ENCODE measurements around the gene ERC2. TPM values are rescaled to one million over a fixed set of nuclear protein-coding genes. Genes with fewer than 3 reads are reported as not detected.

The ERC2 gene
- total and polyA plus RNA-seq, 2 of the 8 experiments (the other 6 are each of a cell fraction or from before 2014, with no cell fraction given), result 16.4 to 22.8 TPM

- Histone ChIP-seq H2BK20ac (ENCODE audit: low read length) (no peak overlapping the region), H2BK5ac (ENCODE audit: low read depth, low read length) (no peak overlapping the region), H3K4me2 (ENCODE audit: insufficient read depth in 1 of 2, low read depth in 2 of 2, low read length in 2 of 2) (no peak overlapping the region), H3K27ac (ENCODE audit: low read depth, low read length) (no peak overlapping the region), H3K79me2 (ENCODE audit: control insufficient read depth in 1 of 2, insufficient read depth in 2 of 2, low read length in 2 of 2) (no peaks in the 10 kb centered on the region), H3K23ac (ENCODE audit: insufficient read length) (no peak overlapping the region), H2BK15ac (ENCODE audit: low read length) (no peak overlapping the region), H4K91ac (replicated peaks; ENCODE audit: insufficient read length, low read length) (no peak overlapping the region), H3K14ac (ENCODE audit: insufficient read length) (no peak overlapping the region), H3K18ac (ENCODE audit: extremely low read depth, low read length) (no peak overlapping the region), H2BK120ac (replicated peaks; ENCODE audit: low read depth, low read length) (no peak overlapping the region), H4K20me1 (replicated peaks in 1 of 2; ENCODE audit: control insufficient read depth in 1 of 2, insufficient read depth in 2 of 2, low read length in 2 of 2) (no peaks in the 10 kb centered on the region), H3K4ac (replicated peaks; ENCODE audit: insufficient read length, low read depth, low read length) (no peak overlapping the region), H3K56ac (replicated peaks; ENCODE audit: insufficient read length, low read depth, low read length) (no peak overlapping the region), H2AFZ (ENCODE audit: low read length) (no peak overlapping the region), H4K5ac (ENCODE audit: insufficient read length, low read depth, low read length) (no peak overlapping the region), H3K9ac (replicated peaks in 1 of 4; ENCODE audit: extremely low read depth in 1 of 4, low read depth in 3 of 4, low read length in 3 of 4) (no peak overlapping the region), H3K4me3 (ENCODE audit: extremely low read depth in 1 of 4, insufficient read depth in 2 of 4, low read depth in 3 of 4, low read length in 4 of 4) (no peak overlapping the region), H3K36me3 (ENCODE audit: control insufficient read depth in 2 of 4, insufficient read depth in 4 of 4, low read length in 3 of 4) (peaks cover 0 to 9% (median 3%) of the 10 kb centered on the region in 4 experiments; a peak in 2 of 8 replicates), H3K23me2 (ENCODE audit: low read depth, low read length) (no peaks in the 10 kb centered on the region; the same call in 1 of the 2 replicates), H3K79me1 (ENCODE audit: low read depth, low read length) (no peaks in the 10 kb centered on the region), H2AK5ac (ENCODE audit: low read depth, low read length) (no peak overlapping the region), H3K4me1 (replicated peaks in 1 of 4; ENCODE audit: control insufficient read depth in 3 of 4, insufficient read depth in 4 of 4, low read length in 3 of 4) (peaks cover 3 to 9% (median 5%) of the 10 kb centered on the region in 4 experiments; a peak in 6 of 7 replicates), H2BK12ac (ENCODE audit: low read depth, low read length) (no peak overlapping the region), H3K27me3 (replicated peaks in 1 of 4; ENCODE audit: control insufficient read depth in 3 of 4, extremely low read depth in 1 of 4, insufficient read depth in 3 of 4, low read length in 3 of 4) (no peaks in the 10 kb centered on the region), H3K9me3 (ENCODE audit: insufficient read depth in 2 of 2, low read depth in 1 of 2, low read length in 1 of 2) (peaks cover 4 to 9% of the 10 kb centered on the region in 2 experiments; a peak in 3 of 4 replicates), H4K8ac (ENCODE audit: extremely low read depth, insufficient read depth, low read length) (no peak overlapping the region)
- DNase-seq (ENCODE audit: low read depth in 1 of 2, low spot score in 2 of 2), result no peak
- FAIRE-seq, result no peak
- ChIA-PET CTCF (ENCODE audit: partially characterized antibody) (no interaction called here), POLR2A (ENCODE audit: partially characterized antibody) (no interaction called here)
- no peak for TF ChIP-seq EZH2 (IDR thresholded peaks at IDR 0.05; ENCODE audit: low read depth, low read length, severe bottlenecking)
- TF ChIP-seq SRF (IDR thresholded peaks at IDR 0.05; ENCODE audit: low read depth, low read length), result no peak
- no peak for TF ChIP-seq ZNF274 (IDR thresholded peaks at IDR 0.05; ENCODE audit: borderline replicate concordance, extremely low read depth, low read length)
- no peak for TF ChIP-seq TBP (IDR thresholded peaks at IDR 0.05; ENCODE audit: low read depth, low read length)
- TF ChIP-seq, protein P1, sequence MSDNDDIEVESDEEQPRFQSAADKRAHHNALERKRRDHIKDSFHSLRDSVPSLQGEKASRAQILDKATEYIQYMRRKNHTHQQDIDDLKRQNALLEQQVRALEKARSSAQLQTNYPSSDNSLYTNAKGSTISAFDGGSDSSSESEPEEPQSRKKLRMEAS (IDR thresholded peaks at IDR 0.05), result no peak
- TF ChIP-seq JUND (IDR thresholded peaks at IDR 0.05; ENCODE audit: low read length), result no peak
- TF ChIP-seq SP4 (IDR thresholded peaks at IDR 0.05; ENCODE audit: low read length), result no peak
- no peak for TF ChIP-seq SP2 (IDR thresholded peaks at IDR 0.05; ENCODE audit: low read length)
- no peak for TF ChIP-seq RNF2 (IDR thresholded peaks at IDR 0.05; ENCODE audit: borderline replicate concordance, low read depth, low read length, missing control alignments, poor library complexity, severe bottlenecking)
- TF ChIP-seq HDAC2 (IDR thresholded peaks at IDR 0.05; ENCODE audit: borderline replicate concordance in 1 of 2, low read depth in 2 of 2, low read length in 2 of 2), result no peak
- no peak for TF ChIP-seq RXRA (IDR thresholded peaks at IDR 0.05; ENCODE audit: insufficient read depth, low read depth, low read length)
- TF ChIP-seq POLR2AphosphoS5 (IDR thresholded peaks at IDR 0.05; ENCODE audit: low read depth, low read length), result no peak
- no peak for TF ChIP-seq PHF8 (conservative IDR thresholded peaks at IDR 0.05; ENCODE audit: low read depth, low read length)
- TF ChIP-seq BCL11A (IDR thresholded peaks at IDR 0.05; ENCODE audit: low read depth in 2 of 2, low read length in 2 of 2), result no peak
These were observed 185.9 kb downstream of the ERC2 start for GRCh38 chr3:56282341-56282740.

Measured in H1 (cell line).